HepG2 (cell line): ENCODE measurements around the gene TPGS1. TPM values are rescaled to one million over a fixed set of nuclear protein-coding genes. Genes with fewer than 3 reads are reported as not detected.

Experiments
- ADNP ChIP-seq: sonication (generic); formaldehyde crosslinking; IDR thresholded peaks from 2 replicates; pipeline ENCODE4 v1.4.0; 2020; ENCODE audit warnings: missing genetic modification reagents
- EP300 ChIP-seq, 3 experiments: sonication (generic) in 1 of 3; formaldehyde crosslinking in 1 of 3; IDR thresholded peaks; 2 replicates each; pipeline versions ENCODE4 v1.5.1 to v1.6.1; 2011 to 2020; ENCODE audit warnings: low read depth in 2 of 3, low read length in 2 of 3, borderline replicate concordance in 1 of 3, improper control_type of control experiment in 1 of 3, mild to moderate bottlenecking in 1 of 3, missing genetic modification reagents in 1 of 3, moderate library complexity in 1 of 3
- HOXA3 ChIP-seq: sonication (generic); formaldehyde crosslinking; IDR thresholded peaks from 2 replicates; pipeline ENCODE4 v1.5.0; 2020; ENCODE audit warnings: missing genetic modification reagents
- IRF2 ChIP-seq: IDR thresholded peaks from 2 replicates; pipeline ENCODE4 v1.6.1; 2018; ENCODE audit warnings: missing genetic modification reagents, missing compliant biosample characterization
- MXI1 ChIP-seq: IDR thresholded peaks from 3 replicates; pipeline ENCODE4 v1.6.1; 2012; ENCODE audit warnings: low read depth, low read length, inconsistent platforms, borderline replicate concordance
- NFKBIZ ChIP-seq: IDR thresholded peaks from 2 replicates; pipeline ENCODE4 v1.6.1; 2018; ENCODE audit warnings: missing genetic modification reagents, missing compliant biosample characterization
- PHF21A ChIP-seq: sonication (generic); formaldehyde crosslinking; IDR thresholded peaks from 2 replicates; pipeline ENCODE4 v1.5.0; 2020; ENCODE audit warnings: mild to moderate bottlenecking, missing genetic modification reagents
- POLR2AphosphoS2 ChIP-seq: IDR thresholded peaks from 2 replicates; pipeline ENCODE4 v1.6.1; 2011; ENCODE audit warnings: low read depth, low read length, improper control_type of control experiment
- SP4 ChIP-seq: sonication (generic); formaldehyde crosslinking; IDR thresholded peaks from 2 replicates; pipeline ENCODE4 v1.8.1; 2023; ENCODE audit warnings: mild to moderate bottlenecking, missing genetic modification reagents
- SP5 ChIP-seq: IDR thresholded peaks from 2 replicates; pipeline ENCODE4 v1.6.1; 2016; ENCODE audit warnings: low read depth, borderline replicate concordance
- TFAP4 ChIP-seq: sonication (generic); IDR thresholded peaks from 2 replicates; pipeline ENCODE4 v1.6.1; 2016; ENCODE audit warnings: low read depth, borderline replicate concordance
- YEATS4 ChIP-seq: sonication (generic); formaldehyde crosslinking; IDR thresholded peaks from 2 replicates; pipeline ENCODE4 v1.4.0; 2020; ENCODE audit warnings: missing genetic modification reagents, borderline replicate concordance
- ZBTB20 ChIP-seq: sonication (generic); formaldehyde crosslinking; IDR thresholded peaks from 2 replicates; pipeline ENCODE4 v1.8.1; 2023; ENCODE audit warnings: missing genetic modification reagents, low read depth, mild to moderate bottlenecking, borderline replicate concordance
- ZNF44 ChIP-seq: sonication (generic); formaldehyde crosslinking; IDR thresholded peaks from 2 replicates; pipeline ENCODE4 v1.5.1; 2020; ENCODE audit warnings: mild to moderate bottlenecking, missing genetic modification reagents
- ZNF543 ChIP-seq: sonication (generic); formaldehyde crosslinking; IDR thresholded peaks from 2 replicates; pipeline ENCODE4 v1.4.0; 2020; ENCODE audit warnings: mild to moderate bottlenecking, missing genetic modification reagents
- polyA plus RNA-seq, 8 experiments: library from polyadenylated mRNA; depleted of rRNA in 3 of 8; stranded (reverse) in 7 of 8; unstranded in 1 of 8; fragments of >200 nt; fragmentation: Illumina TruSeq in 4 of 8; extraction: Trizol in 4 of 8; gene quantifications; 2 replicates each; pipeline versions ENCODE4 v1.2.1 to v1.2.3, GENCODE V29; 2011 to 2016; ENCODE audit warnings: low read depth in 4 of 8, missing spikeins in 1 of 8, mixed read lengths in 1 of 8; ENCODE audit not compliant: insufficient read depth in 1 of 8
- total RNA-seq, 5 experiments: library from RNA; depleted of rRNA; stranded (reverse); fragments of >200 nt; fragmentation: Illumina TruSeq; extraction: Trizol; gene quantifications; 2 replicates each; pipeline ENCODE4 v1.2.3, GENCODE V29; 2016; ENCODE audit warnings: low read depth in 1 of 5
- TF ChIP-seq, protein P1 (sequence below): IDR thresholded peaks from 2 replicates; pipeline ENCODE4 v1.6.1; 2016
- TF ChIP-seq, protein P2 (sequence below): sonication (generic); formaldehyde crosslinking; conservative IDR thresholded peaks from 2 replicates; pipeline ENCODE4 v1.4.0; 2020; ENCODE audit warnings: mild to moderate bottlenecking, missing genetic modification reagents, moderate library complexity
- TF ChIP-seq, protein P3 (sequence below): sonication (generic); formaldehyde crosslinking; IDR thresholded peaks from 2 replicates; pipeline ENCODE4 v1.5.1; 2020; ENCODE audit warnings: missing genetic modification reagents, mild to moderate bottlenecking, borderline replicate concordance
- TF ChIP-seq, protein P4 (sequence below): sonication (generic); formaldehyde crosslinking; IDR thresholded peaks from 2 replicates; pipeline ENCODE4 v1.8.1; 2022; ENCODE audit warnings: mild to moderate bottlenecking, missing genetic modification reagents

The TPGS1 gene
- total and polyA plus RNA-seq, 2 of the 13 experiments (the other 11 are each of a cell fraction or from before 2014, with no cell fraction given) = 1.1 to 6.2 TPM

DNA sequence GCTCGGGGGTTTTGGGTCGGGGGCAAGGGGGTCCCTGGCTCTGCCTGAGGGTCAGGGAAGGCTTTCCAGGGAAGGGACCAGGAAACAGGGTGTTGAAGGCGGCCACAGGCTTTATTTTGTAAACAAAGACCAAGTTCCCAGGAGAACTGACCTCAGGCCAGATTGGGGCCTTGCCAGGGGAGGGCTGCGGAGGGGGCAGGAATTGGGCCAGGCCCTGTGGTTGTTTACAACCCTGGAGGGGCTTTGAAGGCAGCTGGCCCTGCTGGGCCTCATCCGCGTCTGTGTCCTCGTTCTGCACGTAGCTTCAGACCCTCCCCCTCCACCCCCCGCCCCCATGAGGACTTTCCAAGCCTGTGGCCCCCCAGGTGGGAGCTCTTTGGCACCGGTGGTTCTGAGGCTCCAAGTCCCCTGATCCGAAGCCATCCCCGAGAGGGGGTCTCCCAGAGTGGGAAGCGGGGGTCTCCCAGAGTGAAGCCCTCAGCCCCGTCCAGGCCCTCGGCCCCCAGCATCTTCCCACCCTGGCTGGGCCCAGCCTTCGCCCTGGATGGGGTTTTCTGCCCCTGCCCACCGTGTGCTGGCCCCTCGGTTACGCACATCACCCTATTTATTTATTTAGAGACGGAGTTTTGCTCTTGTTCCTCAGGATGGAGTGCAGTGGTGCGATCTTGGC, 51.6 kb downstream of the TPGS1 start (continued):
- TF ChIP-seq, protein P1, sequence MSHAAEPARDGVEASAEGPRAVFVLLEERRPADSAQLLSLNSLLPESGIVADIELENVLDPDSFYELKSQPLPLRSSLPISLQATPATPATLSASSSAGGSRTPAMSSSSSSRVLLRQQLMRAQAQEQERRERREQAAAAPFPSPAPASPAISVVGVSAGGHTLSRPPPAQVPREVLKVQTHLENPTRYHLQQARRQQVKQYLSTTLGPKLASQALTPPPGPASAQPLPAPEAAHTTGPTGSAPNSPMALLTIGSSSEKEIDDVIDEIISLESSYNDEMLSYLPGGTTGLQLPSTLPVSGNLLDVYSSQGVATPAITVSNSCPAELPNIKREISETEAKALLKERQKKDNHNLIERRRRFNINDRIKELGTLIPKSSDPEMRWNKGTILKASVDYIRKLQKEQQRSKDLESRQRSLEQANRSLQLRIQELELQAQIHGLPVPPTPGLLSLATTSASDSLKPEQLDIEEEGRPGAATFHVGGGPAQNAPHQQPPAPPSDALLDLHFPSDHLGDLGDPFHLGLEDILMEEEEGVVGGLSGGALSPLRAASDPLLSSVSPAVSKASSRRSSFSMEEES (CRISPR knock-in tag) = 0 out of 2 replicates have a peak, but pooled peaks have one; percentile 14
- TF ChIP-seq HOXA3 (peak; percentile 42; the same call in 1 of the 2 replicates), ZNF44 (CRISPR knock-in tag) (no peak), YEATS4 (CRISPR knock-in tag) (peak; percentile 32; the same call in 1 of the 2 replicates), ZNF543 (CRISPR knock-in tag) (no peak), SP4 (CRISPR knock-in tag) (peak; percentile 48; the same call in 1 of the 2 replicates), TFAP4 (peak; percentile 84; the same call in 1 of the 2 replicates), NFKBIZ (CRISPR knock-in tag) (no peak), ZBTB20 (CRISPR knock-in tag) (peak; percentile 54; the same call in 1 of the 2 replicates), PHF21A (CRISPR knock-in tag) (peak; percentile 62), SP5 (CRISPR knock-in tag) (peak; percentile 82), MXI1 (peak; percentile 28; the same call in 1 of the 3 replicates), EP300 (IDR thresholded peaks at IDR 0.05; ENCODE audit: low read depth in 2 of 2, low read length in 2 of 2) (peak in 1 of 2 experiments; percentile 71; a peak in 1 of 4 replicates), EP300 (CRISPR knock-in tag; IDR thresholded peaks at IDR 0.05; ENCODE audit: borderline replicate concordance) (no peak), POLR2AphosphoS2 (no peak), ADNP (no peak), IRF2 (CRISPR knock-in tag) (0 out of 2 replicates have a peak, but pooled peaks have one; percentile 13)
- TF ChIP-seq, protein P2, sequence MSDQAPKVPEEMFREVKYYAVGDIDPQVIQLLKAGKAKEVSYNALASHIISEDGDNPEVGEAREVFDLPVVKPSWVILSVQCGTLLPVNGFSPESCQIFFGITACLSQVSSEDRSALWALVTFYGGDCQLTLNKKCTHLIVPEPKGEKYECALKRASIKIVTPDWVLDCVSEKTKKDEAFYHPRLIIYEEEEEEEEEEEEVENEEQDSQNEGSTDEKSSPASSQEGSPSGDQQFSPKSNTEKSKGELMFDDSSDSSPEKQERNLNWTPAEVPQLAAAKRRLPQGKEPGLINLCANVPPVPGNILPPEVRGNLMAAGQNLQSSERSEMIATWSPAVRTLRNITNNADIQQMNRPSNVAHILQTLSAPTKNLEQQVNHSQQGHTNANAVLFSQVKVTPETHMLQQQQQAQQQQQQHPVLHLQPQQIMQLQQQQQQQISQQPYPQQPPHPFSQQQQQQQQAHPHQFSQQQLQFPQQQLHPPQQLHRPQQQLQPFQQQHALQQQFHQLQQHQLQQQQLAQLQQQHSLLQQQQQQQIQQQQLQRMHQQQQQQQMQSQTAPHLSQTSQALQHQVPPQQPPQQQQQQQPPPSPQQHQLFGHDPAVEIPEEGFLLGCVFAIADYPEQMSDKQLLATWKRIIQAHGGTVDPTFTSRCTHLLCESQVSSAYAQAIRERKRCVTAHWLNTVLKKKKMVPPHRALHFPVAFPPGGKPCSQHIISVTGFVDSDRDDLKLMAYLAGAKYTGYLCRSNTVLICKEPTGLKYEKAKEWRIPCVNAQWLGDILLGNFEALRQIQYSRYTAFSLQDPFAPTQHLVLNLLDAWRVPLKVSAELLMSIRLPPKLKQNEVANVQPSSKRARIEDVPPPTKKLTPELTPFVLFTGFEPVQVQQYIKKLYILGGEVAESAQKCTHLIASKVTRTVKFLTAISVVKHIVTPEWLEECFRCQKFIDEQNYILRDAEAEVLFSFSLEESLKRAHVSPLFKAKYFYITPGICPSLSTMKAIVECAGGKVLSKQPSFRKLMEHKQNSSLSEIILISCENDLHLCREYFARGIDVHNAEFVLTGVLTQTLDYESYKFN (CRISPR knock-in tag) = peak; percentile 90
- TF ChIP-seq, protein P3, sequence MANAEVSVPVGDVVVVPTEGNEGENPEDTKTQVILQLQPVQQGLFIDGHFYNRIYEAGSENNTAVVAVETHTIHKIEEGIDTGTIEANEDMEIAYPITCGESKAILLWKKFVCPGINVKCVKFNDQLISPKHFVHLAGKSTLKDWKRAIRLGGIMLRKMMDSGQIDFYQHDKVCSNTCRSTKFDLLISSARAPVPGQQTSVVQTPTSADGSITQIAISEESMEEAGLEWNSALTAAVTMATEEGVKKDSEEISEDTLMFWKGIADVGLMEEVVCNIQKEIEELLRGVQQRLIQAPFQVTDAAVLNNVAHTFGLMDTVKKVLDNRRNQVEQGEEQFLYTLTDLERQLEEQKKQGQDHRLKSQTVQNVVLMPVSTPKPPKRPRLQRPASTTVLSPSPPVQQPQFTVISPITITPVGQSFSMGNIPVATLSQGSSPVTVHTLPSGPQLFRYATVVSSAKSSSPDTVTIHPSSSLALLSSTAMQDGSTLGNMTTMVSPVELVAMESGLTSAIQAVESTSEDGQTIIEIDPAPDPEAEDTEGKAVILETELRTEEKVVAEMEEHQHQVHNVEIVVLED = peak; percentile 32; the same call in 1 of the 2 replicates
- TF ChIP-seq, protein P4, sequence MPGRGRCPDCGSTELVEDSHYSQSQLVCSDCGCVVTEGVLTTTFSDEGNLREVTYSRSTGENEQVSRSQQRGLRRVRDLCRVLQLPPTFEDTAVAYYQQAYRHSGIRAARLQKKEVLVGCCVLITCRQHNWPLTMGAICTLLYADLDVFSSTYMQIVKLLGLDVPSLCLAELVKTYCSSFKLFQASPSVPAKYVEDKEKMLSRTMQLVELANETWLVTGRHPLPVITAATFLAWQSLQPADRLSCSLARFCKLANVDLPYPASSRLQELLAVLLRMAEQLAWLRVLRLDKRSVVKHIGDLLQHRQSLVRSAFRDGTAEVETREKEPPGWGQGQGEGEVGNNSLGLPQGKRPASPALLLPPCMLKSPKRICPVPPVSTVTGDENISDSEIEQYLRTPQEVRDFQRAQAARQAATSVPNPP = no peak
